GM12878 (cell line): ENCODE results near the gene BCAS3. TPM values are rescaled to one million over a fixed set of nuclear protein-coding genes. Genes with fewer than 3 reads are reported as not detected.

Experiments
- ATAC-seq: fragments of 200-7000 bp; cut with Tn5 transposase; 3 replicates; pipeline ENCODE4 v1.9.1; 2020; ENCODE audit warnings: mild to moderate bottlenecking, moderate library complexity
- BruUV-seq: library from RNA; stranded (reverse); fragments of 400-500 nt; replicated peaks from 2 replicates; lab custom pipeline; 2021; lab: Mats Ljungman, UMichigan
- CTCF ChIA-PET: fragments of 300-600 bp; sonication (Branson Sonifier 250); formaldehyde crosslinking; extraction: SDS; loops from one replicate; lab custom pipeline; 2021; ENCODE audit warnings: inconsistent platforms; lab: Yijun Ruan, JAX
- POLR2A ChIA-PET: fragments of 350-600 bp; formaldehyde crosslinking; extraction: SDS; loops from one replicate; lab custom pipeline; 2021; ENCODE audit warnings: inconsistent platforms; lab: Charles Lee
- RAD21 ChIA-PET: fragments of 300-600 bp; sonication (Branson Sonifier 250); formaldehyde crosslinking; loops from one replicate; lab custom pipeline; 2023; ENCODE audit warnings: antibody characterized with exemption; ENCODE audit not compliant: unreplicated experiment; lab: Charles Lee
- SMC1A ChIA-PET: fragments of 300-600 bp; sonication (Branson Sonifier 250); formaldehyde crosslinking; loops from one replicate; lab custom pipeline; 2023; ENCODE audit not compliant: unreplicated experiment, uncharacterized antibody; lab: Charles Lee
- DNase-seq: peaks from one replicate; pipeline ENCODE4 v3.0.0-alpha.2; 2011; ENCODE audit warnings: low read depth, low spot score
- FAIRE-seq: peaks from 3 replicates; lab custom pipeline; 2011; peaks lifted over from hg19 to GRCh38; lab: Jason Lieb, UNC
- H2AFZ ChIP-seq: 2 replicates; pipeline ENCODE4 v1.6.0; 2011; ENCODE audit warnings: low read depth, low read length, control low read depth; ENCODE audit not compliant: control insufficient read depth
- H3K27ac ChIP-seq: 2 replicates; pipeline ENCODE4 v1.5.1; 2011; ENCODE audit warnings: control low read depth; ENCODE audit not compliant: control insufficient read depth, insufficient read depth
- H3K27me3 ChIP-seq, 2 experiments: replicated peaks in 1 of 2; 2 replicates each; pipeline versions ENCODE4 v1.6.0 to v1.6.1; 2011; ENCODE audit warnings: low read length in 1 of 2; ENCODE audit not compliant: control insufficient read depth in 2 of 2, insufficient read depth in 2 of 2
- H3K36me3 ChIP-seq, 2 experiments: 2 replicates each; pipeline ENCODE4 v1.5.1; 2011; ENCODE audit warnings: low read length in 1 of 2; ENCODE audit not compliant: control insufficient read depth in 2 of 2, insufficient read depth in 2 of 2
- H3K4me1 ChIP-seq: 2 replicates; pipeline ENCODE4 v1.6.1; 2011; ENCODE audit warnings: mild to moderate bottlenecking, low read length, moderate library complexity, mixed read lengths; ENCODE audit not compliant: control insufficient read depth, insufficient read depth
- H3K4me2 ChIP-seq: 2 replicates; pipeline ENCODE4 v1.6.0; 2011; ENCODE audit warnings: control low read depth; ENCODE audit not compliant: control insufficient read depth, insufficient read depth
- H3K4me3 ChIP-seq: fragments of 200-600 bp; sonication (generic); 2 replicates; pipeline ENCODE4 v1.5.1; 2016
- H3K79me2 ChIP-seq: 2 replicates; pipeline ENCODE4 v1.6.0; 2011; ENCODE audit warnings: low read length; ENCODE audit not compliant: control insufficient read depth, insufficient read depth
- H3K9ac ChIP-seq: 2 replicates; pipeline ENCODE4 v1.8.0; 2011; ENCODE audit warnings: low read length, control low read depth, mixed read lengths; ENCODE audit not compliant: control insufficient read depth, insufficient read depth
- H3K9me3 ChIP-seq: replicated peaks from 3 replicates; pipeline ENCODE4 v1.5.1; 2011; ENCODE audit warnings: mild to moderate bottlenecking, low read length; ENCODE audit not compliant: control insufficient read depth, insufficient read depth
- H4K20me1 ChIP-seq: 2 replicates; pipeline ENCODE4 v1.6.0; 2011; ENCODE audit not compliant: control insufficient read depth, insufficient read depth
- GATAD2B ChIP-seq: fragments of 450-650 bp; conservative IDR thresholded peaks from 2 replicates; pipeline ENCODE4 v1.6.1; 2017; ENCODE audit warnings: low read depth, mild to moderate bottlenecking, moderate library complexity
- PML ChIP-seq: IDR thresholded peaks from 2 replicates; pipeline ENCODE4 v1.6.1; 2012; ENCODE audit warnings: low read length, inconsistent platforms
- SUPT20H ChIP-seq: IDR thresholded peaks from 2 replicates; pipeline ENCODE4 v1.6.1; 2011; ENCODE audit warnings: low read depth, mild to moderate bottlenecking, low read length, moderate library complexity, borderline replicate concordance; ENCODE audit not compliant: control insufficient read depth
- WGBS: methylation state at CpG from one replicate; pipeline ENCODE4 v1.1.6; 2016; ENCODE audit warnings: low lambda C conversion rate; ENCODE audit not compliant: insufficient replicate concordance, insufficient coverage; ENCODE audit errors: missing lambda C conversion rate; 5-methylcytosine and 5-hydroxymethylcytosine counted together
- in situ Hi-C: fragments of 300-500 bp; cut with MboI; formaldehyde crosslinking; loops from 9 replicates; pipeline ENCODE4 v1.14.3; 2018; ENCODE audit warnings: mixed read lengths
- intact Hi-C: fragments of 100-400 bp; cut with micrococcal nuclease; formaldehyde crosslinking; loops from one replicate; pipeline ENCODE4 v1.14.2; 2022; ENCODE audit not compliant: unreplicated experiment
- polyA plus RNA-seq, 11 experiments: library from polyadenylated mRNA; depleted of rRNA in 4 of 11; unstranded in 6 of 11; stranded (reverse) in 5 of 11; fragments of >200 nt; fragmentation: Nextera tagmentation in 4 of 11; fragmentation: Illumina TruSeq in 1 of 11; extraction: Ambion mirVana in 4 of 11; extraction: Trizol in 1 of 11; gene quantifications; 1 replicate in 1 of 11; 2 replicates in 10 of 11; pipeline versions ENCODE4 v1.2.1 to v1.2.3, GENCODE V29; 2011 to 2016; ENCODE audit warnings: inconsistent platforms in 2 of 11, missing spikeins in 2 of 11, low read depth in 1 of 11
- total RNA-seq, 4 experiments: library from RNA; depleted of rRNA in 3 of 4; stranded (reverse); fragments of >200 nt in 3 of 4; fragmentation: Illumina TruSeq in 1 of 4; extraction: Trizol in 1 of 4; gene quantifications; 2 replicates each; pipeline versions ENCODE4 v1.2.1 to v1.2.3, GENCODE V29; 2013 to 2021
- TF ChIP-seq, protein P1 (sequence below): fragments of 450-650 bp; IDR thresholded peaks from 2 replicates; pipeline ENCODE4 v1.6.1; 2016; ENCODE audit warnings: mild to moderate bottlenecking
- TF ChIP-seq, protein P2 (sequence below): fragments of 450-650 bp; IDR thresholded peaks from 2 replicates; pipeline ENCODE4 v1.6.1; 2017; ENCODE audit warnings: mild to moderate bottlenecking, moderate library complexity
- TF ChIP-seq, protein P3 (sequence below): fragments of 450-650 bp; IDR thresholded peaks from 2 replicates; pipeline ENCODE4 v1.6.1; 2017; ENCODE audit warnings: antibody characterized with exemption, mild to moderate bottlenecking, moderate library complexity
- TF ChIP-seq, protein P4 (sequence below): IDR thresholded peaks from 2 replicates; pipeline ENCODE4 v1.6.1; 2011; ENCODE audit warnings: borderline replicate concordance, low read depth, mild to moderate bottlenecking, moderate library complexity, mixed read lengths, low read length; ENCODE audit not compliant: insufficient read depth; ENCODE audit errors: extremely low read length
- TF ChIP-seq, protein P5 (sequence below): fragments of 450-650 bp; formaldehyde crosslinking; IDR thresholded peaks from 2 replicates; pipeline ENCODE4 v1.4.0; 2022; ENCODE audit warnings: mild to moderate bottlenecking, moderate library complexity

BCAS3 gene
- total and polyA plus RNA-seq, 10 of the 15 experiments (the other 5 are each of a cell fraction or from before 2014, with no cell fraction given) = 2.1 to 11.0 (median 6.6) TPM

DNA sequence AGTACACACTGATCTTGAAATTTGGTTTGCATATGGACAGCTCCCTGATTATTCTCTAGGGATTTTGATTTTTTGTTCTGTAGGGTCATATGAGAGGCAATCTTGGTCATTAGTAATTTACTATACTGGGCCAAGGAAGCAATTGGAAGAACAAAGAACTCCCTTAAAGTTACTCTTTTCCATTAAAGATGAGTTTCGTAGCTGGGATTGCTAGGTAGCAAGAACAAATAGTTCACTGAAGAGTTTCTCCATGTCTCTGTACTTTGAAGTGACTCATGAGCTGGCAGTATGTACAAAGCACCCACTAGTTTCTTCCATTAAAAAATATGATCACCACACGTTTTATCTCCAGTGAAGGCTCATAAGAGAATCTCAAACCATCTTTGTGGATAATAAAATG is 6.2 kb upstream of the BCAS3 start:
- Histone ChIP-seq H4K20me1 (no peaks in the 10 kb centered on the region), H3K27ac (no peak overlapping the region), H3K9ac (no peak overlapping the region), H3K9me3 (no peaks in the 10 kb centered on the region; the same call in 2 of the 3 replicates), H3K4me2 (no peak overlapping the region), H3K79me2 (no peaks in the 10 kb centered on the region), H3K36me3 (no peaks in the 10 kb centered on the region), H2AFZ (no peak overlapping the region), H3K4me3 (no peak overlapping the region), H3K27me3 (no peaks in the 10 kb centered on the region), H3K4me1 (no peaks in the 10 kb centered on the region)
- ATAC-seq (no peak), FAIRE-seq (no peak), DNase-seq (no peak)
- CTCF ChIA-PET = no interaction called here
- intact Hi-C loops = no loop called here
- POLR2A ChIA-PET = interaction anchor here (0.6 kb wide), 1 partner anchor 259 kb away, joined by 3 read pairs; no protein-coding TSS in a partner anchor
- SMC1A ChIA-PET = no interaction called here
- TF ChIP-seq, protein P1, sequence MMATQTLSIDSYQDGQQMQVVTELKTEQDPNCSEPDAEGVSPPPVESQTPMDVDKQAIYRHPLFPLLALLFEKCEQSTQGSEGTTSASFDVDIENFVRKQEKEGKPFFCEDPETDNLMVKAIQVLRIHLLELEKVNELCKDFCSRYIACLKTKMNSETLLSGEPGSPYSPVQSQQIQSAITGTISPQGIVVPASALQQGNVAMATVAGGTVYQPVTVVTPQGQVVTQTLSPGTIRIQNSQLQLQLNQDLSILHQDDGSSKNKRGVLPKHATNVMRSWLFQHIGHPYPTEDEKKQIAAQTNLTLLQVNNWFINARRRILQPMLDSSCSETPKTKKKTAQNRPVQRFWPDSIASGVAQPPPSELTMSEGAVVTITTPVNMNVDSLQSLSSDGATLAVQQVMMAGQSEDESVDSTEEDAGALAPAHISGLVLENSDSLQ = no peak
- TF ChIP-seq, protein P2, sequence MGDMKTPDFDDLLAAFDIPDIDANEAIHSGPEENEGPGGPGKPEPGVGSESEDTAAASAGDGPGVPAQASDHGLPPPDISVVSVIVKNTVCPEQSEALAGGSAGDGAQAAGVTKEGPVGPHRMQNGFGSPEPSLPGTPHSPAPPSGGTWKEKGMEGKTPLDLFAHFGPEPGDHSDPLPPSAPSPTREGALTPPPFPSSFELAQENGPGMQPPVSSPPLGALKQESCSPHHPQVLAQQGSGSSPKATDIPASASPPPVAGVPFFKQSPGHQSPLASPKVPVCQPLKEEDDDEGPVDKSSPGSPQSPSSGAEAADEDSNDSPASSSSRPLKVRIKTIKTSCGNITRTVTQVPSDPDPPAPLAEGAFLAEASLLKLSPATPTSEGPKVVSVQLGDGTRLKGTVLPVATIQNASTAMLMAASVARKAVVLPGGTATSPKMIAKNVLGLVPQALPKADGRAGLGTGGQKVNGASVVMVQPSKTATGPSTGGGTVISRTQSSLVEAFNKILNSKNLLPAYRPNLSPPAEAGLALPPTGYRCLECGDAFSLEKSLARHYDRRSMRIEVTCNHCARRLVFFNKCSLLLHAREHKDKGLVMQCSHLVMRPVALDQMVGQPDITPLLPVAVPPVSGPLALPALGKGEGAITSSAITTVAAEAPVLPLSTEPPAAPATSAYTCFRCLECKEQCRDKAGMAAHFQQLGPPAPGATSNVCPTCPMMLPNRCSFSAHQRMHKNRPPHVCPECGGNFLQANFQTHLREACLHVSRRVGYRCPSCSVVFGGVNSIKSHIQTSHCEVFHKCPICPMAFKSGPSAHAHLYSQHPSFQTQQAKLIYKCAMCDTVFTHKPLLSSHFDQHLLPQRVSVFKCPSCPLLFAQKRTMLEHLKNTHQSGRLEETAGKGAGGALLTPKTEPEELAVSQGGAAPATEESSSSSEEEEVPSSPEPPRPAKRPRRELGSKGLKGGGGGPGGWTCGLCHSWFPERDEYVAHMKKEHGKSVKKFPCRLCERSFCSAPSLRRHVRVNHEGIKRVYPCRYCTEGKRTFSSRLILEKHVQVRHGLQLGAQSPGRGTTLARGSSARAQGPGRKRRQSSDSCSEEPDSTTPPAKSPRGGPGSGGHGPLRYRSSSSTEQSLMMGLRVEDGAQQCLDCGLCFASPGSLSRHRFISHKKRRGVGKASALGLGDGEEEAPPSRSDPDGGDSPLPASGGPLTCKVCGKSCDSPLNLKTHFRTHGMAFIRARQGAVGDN = no peak
- TF ChIP-seq, protein P3, sequence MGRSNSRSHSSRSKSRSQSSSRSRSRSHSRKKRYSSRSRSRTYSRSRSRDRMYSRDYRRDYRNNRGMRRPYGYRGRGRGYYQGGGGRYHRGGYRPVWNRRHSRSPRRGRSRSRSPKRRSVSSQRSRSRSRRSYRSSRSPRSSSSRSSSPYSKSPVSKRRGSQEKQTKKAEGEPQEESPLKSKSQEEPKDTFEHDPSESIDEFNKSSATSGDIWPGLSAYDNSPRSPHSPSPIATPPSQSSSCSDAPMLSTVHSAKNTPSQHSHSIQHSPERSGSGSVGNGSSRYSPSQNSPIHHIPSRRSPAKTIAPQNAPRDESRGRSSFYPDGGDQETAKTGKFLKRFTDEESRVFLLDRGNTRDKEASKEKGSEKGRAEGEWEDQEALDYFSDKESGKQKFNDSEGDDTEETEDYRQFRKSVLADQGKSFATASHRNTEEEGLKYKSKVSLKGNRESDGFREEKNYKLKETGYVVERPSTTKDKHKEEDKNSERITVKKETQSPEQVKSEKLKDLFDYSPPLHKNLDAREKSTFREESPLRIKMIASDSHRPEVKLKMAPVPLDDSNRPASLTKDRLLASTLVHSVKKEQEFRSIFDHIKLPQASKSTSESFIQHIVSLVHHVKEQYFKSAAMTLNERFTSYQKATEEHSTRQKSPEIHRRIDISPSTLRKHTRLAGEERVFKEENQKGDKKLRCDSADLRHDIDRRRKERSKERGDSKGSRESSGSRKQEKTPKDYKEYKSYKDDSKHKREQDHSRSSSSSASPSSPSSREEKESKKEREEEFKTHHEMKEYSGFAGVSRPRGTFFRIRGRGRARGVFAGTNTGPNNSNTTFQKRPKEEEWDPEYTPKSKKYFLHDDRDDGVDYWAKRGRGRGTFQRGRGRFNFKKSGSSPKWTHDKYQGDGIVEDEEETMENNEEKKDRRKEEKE = no peak
- TF ChIP-seq SUPT20H = no peak
- TF ChIP-seq PML = no peak
- TF ChIP-seq GATAD2B = no peak
- TF ChIP-seq, protein P4, sequence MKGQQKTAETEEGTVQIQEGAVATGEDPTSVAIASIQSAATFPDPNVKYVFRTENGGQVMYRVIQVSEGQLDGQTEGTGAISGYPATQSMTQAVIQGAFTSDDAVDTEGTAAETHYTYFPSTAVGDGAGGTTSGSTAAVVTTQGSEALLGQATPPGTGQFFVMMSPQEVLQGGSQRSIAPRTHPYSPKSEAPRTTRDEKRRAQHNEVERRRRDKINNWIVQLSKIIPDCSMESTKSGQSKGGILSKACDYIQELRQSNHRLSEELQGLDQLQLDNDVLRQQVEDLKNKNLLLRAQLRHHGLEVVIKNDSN = no peak
- TF ChIP-seq, protein P5, sequence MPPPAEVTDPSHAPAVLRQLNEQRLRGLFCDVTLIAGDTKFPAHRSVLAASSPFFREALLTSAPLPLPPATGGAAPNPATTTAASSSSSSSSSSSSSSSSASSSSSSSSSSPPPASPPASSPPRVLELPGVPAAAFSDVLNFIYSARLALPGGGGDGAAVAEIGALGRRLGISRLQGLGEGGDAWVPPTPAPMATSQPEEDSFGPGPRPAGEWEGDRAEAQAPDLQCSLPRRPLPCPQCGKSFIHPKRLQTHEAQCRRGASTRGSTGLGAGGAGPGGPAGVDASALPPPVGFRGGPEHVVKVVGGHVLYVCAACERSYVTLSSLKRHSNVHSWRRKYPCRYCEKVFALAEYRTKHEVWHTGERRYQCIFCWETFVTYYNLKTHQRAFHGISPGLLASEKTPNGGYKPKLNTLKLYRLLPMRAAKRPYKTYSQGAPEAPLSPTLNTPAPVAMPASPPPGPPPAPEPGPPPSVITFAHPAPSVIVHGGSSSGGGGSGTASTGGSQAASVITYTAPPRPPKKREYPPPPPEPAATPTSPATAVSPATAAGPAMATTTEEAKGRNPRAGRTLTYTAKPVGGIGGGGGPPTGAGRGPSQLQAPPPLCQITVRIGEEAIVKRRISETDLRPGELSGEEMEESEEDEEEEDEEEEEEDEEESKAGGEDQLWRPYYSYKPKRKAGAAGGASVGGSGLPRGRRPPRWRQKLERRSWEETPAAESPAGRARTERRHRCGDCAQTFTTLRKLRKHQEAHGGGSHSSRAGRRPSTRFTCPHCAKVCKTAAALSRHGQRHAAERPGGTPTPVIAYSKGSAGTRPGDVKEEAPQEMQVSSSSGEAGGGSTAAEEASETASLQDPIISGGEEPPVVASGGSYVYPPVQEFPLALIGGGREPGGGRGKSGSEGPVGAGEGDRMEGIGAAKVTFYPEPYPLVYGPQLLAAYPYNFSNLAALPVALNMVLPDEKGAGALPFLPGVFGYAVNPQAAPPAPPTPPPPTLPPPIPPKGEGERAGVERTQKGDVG (CRISPR knock-in tag) = no peak
- in situ Hi-C loops = no loop called here
- 13% methylated on average over 2 of the region's 2 CpGs for WGBS
- RAD21 ChIA-PET = no interaction called here
- no TSS peak for BruUV-seq
